Uterus (tissue), 2 donors: ENCODE data around the gene PHYKPL.

Experiments used
- CTCF ChIP-seq, 4 experiments: fragments of 200-600 bp in 2 of 4; fragments of 450-650 bp in 2 of 4; sonication (generic) in 2 of 4; IDR thresholded peaks; one replicate each; pipeline ENCODE4 v1.5.1; 2016 to 2019; ENCODE audit warnings: antibody characterized with exemption in 4 of 4, mild to moderate bottlenecking in 2 of 4, moderate library complexity in 1 of 4
- POLR2A ChIP-seq, 2 donors: fragments of 450-650 bp; IDR thresholded peaks; one replicate each; pipeline ENCODE4 v1.6.1; 2016; ENCODE audit warnings: antibody characterized with exemption in 2 of 2, mild to moderate bottlenecking in 1 of 2, moderate library complexity in 1 of 2

GRCh38 chr5:178238313-178238635 lies 5.7 kb upstream of the PHYKPL start:
- TF ChIP-seq CTCF (IDR thresholded peaks at IDR 0.05) (no peak), POLR2A (IDR thresholded peaks at IDR 0.05) (no peak)
